Astrocyte (in vitro differentiated cells and primary cell): ENCODE results near the gene TIGD2.

Experiments
- CTCF ChIP-seq: IDR thresholded peaks from 2 replicates; pipeline ENCODE4 v1.5.1; 2011; ENCODE audit warnings: low read depth, mild to moderate bottlenecking, inconsistent platforms, low read length, moderate library complexity; ENCODE audit not compliant: insufficient read depth
- EZH2 ChIP-seq: IDR thresholded peaks from 2 replicates; pipeline ENCODE4 v1.6.1; 2012; ENCODE audit warnings: mild to moderate bottlenecking, low read length, inconsistent platforms; ENCODE audit not compliant: insufficient read depth

- TF ChIP-seq CTCF: no peak
- TF ChIP-seq EZH2: no peak
Observed at GRCh38 chr4:89156174-89156914, 45.0 kb downstream of the TIGD2 start.
